ENCODE results near the gene CFAP99. TPM values are rescaled to one million over a fixed set of nuclear protein-coding genes. Genes with fewer than 3 reads are reported as not detected.

CFAP99 gene
- total RNA-seq, 3 donors from 2014 or later = 0.15 to 2.0 TPM; not detected in 1

GRCh38 chr4:2468456-2469191 is 49.9 kb downstream of the CFAP99 start, which contains the start of gene RNF4:
Gene RNF4 (plus strand): TSS chr4:2469106. CDS start chr4:2490494, 21,388 bp downstream.
- TF ChIP-seq CTCF (IDR thresholded peaks at IDR 0.05) (no peak), POLR2AphosphoS5 (IDR thresholded peaks at IDR 0.05) (peak in 1 of 3 donors; percentile 58), POLR2A (IDR thresholded peaks at IDR 0.05) (no peak)
- no peaks in the 10 kb centered on the region for H3K9me3 ChIP-seq

GRCh38 chr4:2469192-2469984 is 50.6 kb downstream of the CFAP99 start:
- Histone ChIP-seq H3K4me1 (peaks cover 4 to 9% of the 10 kb centered on the region in 2 donors), H3K36me3 (no peaks in the 10 kb centered on the region), H3K27me3 (no peaks in the 10 kb centered on the region), H3K9me3 (no peaks in the 10 kb centered on the region), H3K4me3 (peak overlapping the region; percentile 84 to 99 (median 99)), H3K27ac (peak overlapping the region; percentile 85 to 87)
- intact Hi-C loops (cut with DNase I; ENCODE audit: low total_unique reads) = no loop called here
- no peak for TF ChIP-seq POLR2A (IDR thresholded peaks at IDR 0.05)
- TF ChIP-seq CTCF (IDR thresholded peaks at IDR 0.05) = no peak
- TF ChIP-seq POLR2AphosphoS5 (IDR thresholded peaks at IDR 0.05) = peak in 1 of 3 donors; percentile 7
- DNase-seq (ENCODE audit: low spot score in 2 of 2) = peak; percentile 36 to 59

More at GRCh38 chr4:2468456-2469191, 49.9 kb downstream of the CFAP99 start, which contains the start of gene RNF4:
- intact Hi-C loops (cut with DNase I; ENCODE audit: low total_unique reads) = no loop called here
- Histone ChIP-seq H3K4me1 (peaks cover 4 to 9% of the 10 kb centered on the region in 2 donors), H3K4me3 (peak within 1 kb of the TSS; percentile 84 to 99 (median 99)), H3K27me3 (no peaks in the 10 kb centered on the region), H3K27ac (peak within 1 kb of the TSS; percentile 85 to 91), H3K36me3 (no peaks in the 10 kb centered on the region)
- DNase-seq (ENCODE audit: low spot score in 2 of 2) = peak; percentile 96 to 97

- Histone ChIP-seq H3K4me1 (peaks cover 4 to 9% of the 10 kb centered on the region in 2 donors), H3K27me3 (no peaks in the 10 kb centered on the region), H3K27ac (no peak overlapping the region), H3K4me3 (peak overlapping the region in 1 of 3 donors; percentile 99), H3K36me3 (no peaks in the 10 kb centered on the region), H3K9me3 (no peaks in the 10 kb centered on the region)
- intact Hi-C loops (cut with DNase I; ENCODE audit: low total_unique reads) = no loop called here
- TF ChIP-seq POLR2AphosphoS5 (IDR thresholded peaks at IDR 0.05) (no peak), POLR2A (IDR thresholded peaks at IDR 0.05) (no peak), CTCF (IDR thresholded peaks at IDR 0.05) (no peak)
- no peak for DNase-seq (ENCODE audit: low spot score in 2 of 2)
Measured at GRCh38 chr4:2470791-2471190, 52.0 kb downstream of the CFAP99 start.

- no peak for DNase-seq (ENCODE audit: low spot score in 2 of 2)
- no peak for TF ChIP-seq POLR2A (IDR thresholded peaks at IDR 0.05)
- TF ChIP-seq POLR2AphosphoS5 (IDR thresholded peaks at IDR 0.05) = no peak
- TF ChIP-seq CTCF (IDR thresholded peaks at IDR 0.05) = no peak
- Histone ChIP-seq H3K4me3 (no peak overlapping the region), H3K4me1 (peaks cover 4 to 9% of the 10 kb centered on the region in 2 donors), H3K27ac (no peak overlapping the region), H3K36me3 (no peaks in the 10 kb centered on the region), H3K9me3 (no peaks in the 10 kb centered on the region), H3K27me3 (no peaks in the 10 kb centered on the region)
- intact Hi-C loops (cut with DNase I; ENCODE audit: low total_unique reads) = no loop called here
Measured at GRCh38 chr4:2472187-2472586, 53.4 kb downstream of the CFAP99 start.

Data from breast epithelium (tissue), 4 donors.